Smooth muscle cell (in vitro differentiated cells): ENCODE results near the gene STAG1. TPM values are rescaled to one million over a fixed set of nuclear protein-coding genes. Genes with fewer than 3 reads are reported as not detected.
A peak's percentile ranks its signal among the peaks of the same experiment; 100 is the strongest.

ENCODE experiments used
- DNase-seq: peaks from one replicate; lab custom pipeline; 2025; ENCODE audit not compliant: unreplicated experiment; lab: John Stamatoyannopoulos, UW
- H2AFZ ChIP-seq: fragments of 200-600 bp; sonication (generic); 2 replicates; pipeline ENCODE4 v1.6.0; 2016; ENCODE audit warnings: antibody characterized with exemption, low read depth, mild to moderate bottlenecking
- H3F3A ChIP-seq: fragments of 200-600 bp; sonication (generic); 2 replicates; pipeline ENCODE4 v1.6.0; 2017; ENCODE audit warnings: antibody characterized with exemption, low read depth
- H3K27ac ChIP-seq: fragments of 200-600 bp; sonication (generic); 2 replicates; pipeline ENCODE4 v1.5.1; 2016; ENCODE audit warnings: low read depth, mild to moderate bottlenecking
- H3K27me3 ChIP-seq: fragments of 200-600 bp; sonication (generic); 2 replicates; pipeline ENCODE4 v1.6.1; 2016; ENCODE audit warnings: low read depth, mild to moderate bottlenecking
- H3K36me3 ChIP-seq: fragments of 200-600 bp; sonication (generic); 2 replicates; pipeline ENCODE4 v1.5.1; 2016; ENCODE audit warnings: low read depth
- H3K4me1 ChIP-seq: fragments of 200-600 bp; sonication (generic); 2 replicates; pipeline ENCODE4 v1.5.1; 2016; ENCODE audit warnings: low read depth
- H3K4me2 ChIP-seq: fragments of 200-600 bp; sonication (generic); 2 replicates; pipeline ENCODE4 v1.6.0; 2016; ENCODE audit warnings: mild to moderate bottlenecking
- H3K4me3 ChIP-seq: fragments of 200-600 bp; sonication (generic); 2 replicates; pipeline ENCODE4 v1.5.1; 2016; ENCODE audit warnings: mild to moderate bottlenecking
- H3K79me2 ChIP-seq: fragments of 200-600 bp; sonication (generic); 2 replicates; pipeline ENCODE4 v1.6.0; 2016; ENCODE audit warnings: low read depth, mild to moderate bottlenecking
- H3K9ac ChIP-seq: fragments of 200-600 bp; sonication (generic); 2 replicates; pipeline ENCODE4 v1.6.0; 2016; ENCODE audit warnings: low read depth
- H3K9me3 ChIP-seq: fragments of 200-600 bp; sonication (generic); replicated peaks from 2 replicates; pipeline ENCODE4 v1.5.1; 2016; ENCODE audit warnings: low read depth
- H4K20me1 ChIP-seq: fragments of 200-600 bp; sonication (generic); 2 replicates; pipeline ENCODE4 v1.6.0; 2016; ENCODE audit warnings: low read depth
- WGBS: methylation state at CpG from one replicate; pipeline ENCODE4 v1.1.7; 2016; ENCODE audit warnings: low lambda C conversion rate; 5-methylcytosine and 5-hydroxymethylcytosine counted together
- polyA plus RNA-seq: library from polyadenylated mRNA; unstranded; fragments of >200 nt; fragmentation: Nextera tagmentation; extraction: Ambion mirVana; gene quantifications from 2 replicates; pipeline ENCODE4 v1.2.1, GENCODE V29; 2016
- total RNA-seq: library from RNA; depleted of rRNA; stranded (reverse); fragments of >200 nt; gene quantifications from 2 replicates; pipeline ENCODE4 v1.2.3, GENCODE V29; 2014
- TF ChIP-seq, protein P1 (sequence below): fragments of 200-600 bp; sonication (generic); IDR thresholded peaks from 2 replicates; pipeline ENCODE4 v1.5.1; 2017; ENCODE audit warnings: borderline replicate concordance, mild to moderate bottlenecking, antibody characterized with exemption; ENCODE audit not compliant: insufficient read depth, poor library complexity, severe bottlenecking

Gene STAG1
- total and polyA plus RNA-seq, 2 experiments from 2014 or later, result 14.6 to 29.5 TPM

DNA sequence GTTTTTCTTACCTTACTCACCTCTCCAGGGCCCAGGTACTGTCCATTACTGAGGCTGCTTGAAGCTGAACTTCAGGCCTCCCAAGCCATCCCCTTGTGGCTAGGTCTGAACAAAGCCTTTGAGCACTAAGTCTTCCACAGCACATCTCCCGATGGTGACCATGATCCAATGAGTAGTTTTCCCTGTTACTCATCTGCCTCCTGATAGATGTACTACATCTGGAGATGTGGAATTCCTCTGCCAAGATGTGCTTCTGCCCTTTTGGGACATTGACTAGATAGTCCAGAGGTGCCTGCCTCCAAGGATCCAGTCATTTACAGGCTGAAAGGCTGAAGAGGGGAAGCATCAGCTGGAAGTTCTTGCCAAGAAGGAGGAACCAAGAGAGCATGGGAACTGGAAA is 37.8 kb upstream of the STAG1 start:
- H3K9ac ChIP-seq, result no peak overlapping the region
- 95% methylated on average over 1 of the region's 1 CpG for WGBS
- peaks cover 11% of the 10 kb centered on the region for H3K4me1 ChIP-seq
- no peaks in the 10 kb centered on the region for H3F3A ChIP-seq
- H3K27me3 ChIP-seq, result no peaks in the 10 kb centered on the region
- H3K4me3 ChIP-seq, result no peak overlapping the region
- H3K9me3 ChIP-seq, result no peaks in the 10 kb centered on the region
- H4K20me1 ChIP-seq, result no peaks in the 10 kb centered on the region
- no peak overlapping the region for H2AFZ ChIP-seq
- TF ChIP-seq, protein P1, sequence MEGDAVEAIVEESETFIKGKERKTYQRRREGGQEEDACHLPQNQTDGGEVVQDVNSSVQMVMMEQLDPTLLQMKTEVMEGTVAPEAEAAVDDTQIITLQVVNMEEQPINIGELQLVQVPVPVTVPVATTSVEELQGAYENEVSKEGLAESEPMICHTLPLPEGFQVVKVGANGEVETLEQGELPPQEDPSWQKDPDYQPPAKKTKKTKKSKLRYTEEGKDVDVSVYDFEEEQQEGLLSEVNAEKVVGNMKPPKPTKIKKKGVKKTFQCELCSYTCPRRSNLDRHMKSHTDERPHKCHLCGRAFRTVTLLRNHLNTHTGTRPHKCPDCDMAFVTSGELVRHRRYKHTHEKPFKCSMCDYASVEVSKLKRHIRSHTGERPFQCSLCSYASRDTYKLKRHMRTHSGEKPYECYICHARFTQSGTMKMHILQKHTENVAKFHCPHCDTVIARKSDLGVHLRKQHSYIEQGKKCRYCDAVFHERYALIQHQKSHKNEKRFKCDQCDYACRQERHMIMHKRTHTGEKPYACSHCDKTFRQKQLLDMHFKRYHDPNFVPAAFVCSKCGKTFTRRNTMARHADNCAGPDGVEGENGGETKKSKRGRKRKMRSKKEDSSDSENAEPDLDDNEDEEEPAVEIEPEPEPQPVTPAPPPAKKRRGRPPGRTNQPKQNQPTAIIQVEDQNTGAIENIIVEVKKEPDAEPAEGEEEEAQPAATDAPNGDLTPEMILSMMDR, result no peak
- H3K4me2 ChIP-seq, result no peak overlapping the region
- no peak overlapping the region for H3K27ac ChIP-seq
- H3K79me2 ChIP-seq, result no peaks in the 10 kb centered on the region
- H3K36me3 ChIP-seq, result no peaks in the 10 kb centered on the region
- no peak for DNase-seq

DNA sequence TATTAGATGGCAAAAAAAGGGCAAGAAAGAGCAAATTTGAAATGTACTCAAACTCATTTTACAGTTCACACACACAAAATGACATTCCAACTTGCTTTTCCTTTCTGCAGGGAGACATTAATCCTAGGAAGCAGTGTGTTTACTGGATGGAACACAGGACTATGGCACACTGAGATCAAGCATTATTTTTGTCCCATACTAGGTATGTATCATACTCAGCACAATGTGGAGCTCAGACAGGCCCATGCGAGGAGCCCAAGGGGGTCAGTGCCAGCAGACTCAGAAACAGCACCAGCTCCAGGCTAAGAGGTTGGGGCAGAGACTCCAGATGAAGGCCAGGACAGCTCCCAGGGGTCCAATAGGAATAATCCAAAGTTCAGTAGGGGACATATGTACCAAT is 36.0 kb upstream of the STAG1 start:
- no peaks in the 10 kb centered on the region for H3F3A ChIP-seq
- H3K4me3 ChIP-seq, result no peak overlapping the region
- no peaks in the 10 kb centered on the region for H3K79me2 ChIP-seq
- H4K20me1 ChIP-seq, result no peaks in the 10 kb centered on the region
- DNase-seq, result no peak
- no peak overlapping the region for H3K4me2 ChIP-seq
- H3K4me1 ChIP-seq, result peaks cover 11% of the 10 kb centered on the region
- H3K9me3 ChIP-seq, result no peaks in the 10 kb centered on the region
- no peak overlapping the region for H3K27ac ChIP-seq
- no peak overlapping the region for H2AFZ ChIP-seq
- TF ChIP-seq, protein P1, result no peak
- WGBS, result 89% methylated on average over 1 of the region's 1 CpG
- H3K36me3 ChIP-seq, result no peaks in the 10 kb centered on the region
- no peaks in the 10 kb centered on the region for H3K27me3 ChIP-seq
- H3K9ac ChIP-seq, result no peak overlapping the region

DNA sequence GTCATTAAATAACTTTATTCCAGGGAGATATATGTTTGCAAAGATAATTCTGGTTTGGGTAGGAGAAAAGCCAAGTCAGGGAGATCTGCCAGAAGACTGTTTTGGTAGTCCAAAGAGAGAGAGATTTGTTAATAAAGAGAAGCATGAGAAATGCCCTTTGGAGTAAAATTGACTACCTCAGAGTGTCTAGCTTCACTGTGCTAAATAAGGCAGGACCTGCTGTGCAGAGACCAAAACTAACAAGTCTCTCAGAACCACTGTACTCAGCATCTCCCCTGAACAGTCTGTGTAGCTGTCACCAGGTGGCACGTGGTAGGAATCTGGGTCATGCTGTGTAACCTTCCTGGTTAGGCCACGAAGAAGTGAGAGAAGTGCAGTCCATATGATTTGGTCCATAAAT is 35.2 kb upstream of the STAG1 start:
- peak overlapping the region; percentile 11 for H3K9ac ChIP-seq
- no peaks in the 10 kb centered on the region for H3F3A ChIP-seq
- H2AFZ ChIP-seq, result no peak overlapping the region
- H3K4me3 ChIP-seq, result no peak overlapping the region
- peak overlapping the region; percentile 60 for H3K27ac ChIP-seq
- H3K4me2 ChIP-seq, result peak overlapping the region; percentile 80
- H3K36me3 ChIP-seq, result no peaks in the 10 kb centered on the region
- 80% methylated on average over 2 of the region's 2 CpGs for WGBS
- H3K27me3 ChIP-seq, result no peaks in the 10 kb centered on the region
- H3K4me1 ChIP-seq, result peaks cover 11% of the 10 kb centered on the region
- TF ChIP-seq, protein P1, result no peak
- H3K9me3 ChIP-seq, result no peaks in the 10 kb centered on the region
- no peak for DNase-seq
- H3K79me2 ChIP-seq, result no peaks in the 10 kb centered on the region
- no peaks in the 10 kb centered on the region for H4K20me1 ChIP-seq

DNA sequence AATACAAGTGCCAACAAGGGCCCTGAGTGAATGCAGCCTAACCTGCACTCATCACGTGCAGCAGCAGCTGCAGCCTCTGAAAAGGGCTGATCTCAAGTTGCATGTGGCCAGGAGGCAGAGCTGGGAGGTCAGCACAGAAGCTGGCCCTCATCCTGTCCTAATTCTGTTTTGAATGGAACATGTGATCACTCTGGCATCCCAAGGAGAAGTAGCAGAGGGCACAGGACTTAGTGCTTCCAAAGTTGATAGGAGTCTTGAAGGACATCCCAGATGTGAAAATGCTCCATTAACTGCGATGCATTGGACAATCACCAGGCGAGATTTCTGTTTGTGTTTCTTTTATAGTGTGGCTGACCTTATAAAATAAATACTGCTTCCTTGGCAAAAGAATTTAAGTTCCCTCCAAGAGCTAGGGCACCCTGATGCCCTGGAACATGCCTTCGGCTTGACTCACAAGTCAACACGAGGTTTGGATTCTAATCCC is 31.6 kb upstream of the STAG1 start:
- Histone ChIP-seq H3K27ac (no peak overlapping the region), H3F3A (no peaks in the 10 kb centered on the region), H3K9me3 (no peaks in the 10 kb centered on the region), H4K20me1 (no peaks in the 10 kb centered on the region), H3K4me2 (no peak overlapping the region), H3K4me3 (no peak overlapping the region), H3K9ac (no peak overlapping the region), H3K4me1 (peaks cover 11% of the 10 kb centered on the region), H3K79me2 (no peaks in the 10 kb centered on the region), H3K27me3 (no peaks in the 10 kb centered on the region), H3K36me3 (no peaks in the 10 kb centered on the region), H2AFZ (no peak overlapping the region)
- TF ChIP-seq, protein P1, result no peak
- WGBS, result 65% methylated on average over 5 of the region's 5 CpGs
- DNase-seq, result no peak
